Left lung (tissue), 10 donors: ENCODE measurements around the gene GSTP1. TPM values are rescaled to one million over a fixed set of nuclear protein-coding genes. Genes with fewer than 3 reads are reported as not detected.

Source experiments
- ATAC-seq: fragments of 200-7000 bp; cut with Tn5 transposase; one replicate; pipeline ENCODE4 v1.9.1; 2020; ENCODE audit warnings: moderate library complexity
- DNase-seq, 4 donors: peaks; one replicate each; pipeline ENCODE4 v3.0.0-alpha.2; 2013 to 2020
- H3K27ac ChIP-seq, 2 donors: fragments of 200-600 bp; sonication (generic) in 1 of 2; one replicate each; pipeline versions ENCODE4 v1.5.0 to v1.8.0; 2020 to 2021
- H3K27me3 ChIP-seq, 2 donors: fragments of 200-600 bp; sonication (generic) in 1 of 2; one replicate each; pipeline versions ENCODE4 v1.5.0 to v1.8.0; 2020 to 2021
- H3K36me3 ChIP-seq, 2 donors: fragments of 200-600 bp; sonication (generic) in 1 of 2; one replicate each; pipeline versions ENCODE4 v1.5.0 to v1.8.0; 2020 to 2021
- H3K4me1 ChIP-seq, 2 donors: fragments of 200-600 bp; one replicate each; pipeline ENCODE4 v1.8.0; 2021
- H3K4me3 ChIP-seq, 2 donors: fragments of 200-600 bp; sonication (generic) in 1 of 2; one replicate each; pipeline versions ENCODE4 v1.5.0 to v1.8.0; 2020 to 2021; ENCODE audit warnings: mild to moderate bottlenecking in 1 of 2
- H3K9me3 ChIP-seq, 2 donors: fragments of 200-600 bp; sonication (generic) in 1 of 2; one replicate each; pipeline versions ENCODE4 v1.5.0 to v1.8.0; 2020 to 2021
- intact Hi-C, 2 donors: fragments of 100-400 bp; cut with DNase I; formaldehyde crosslinking; loops; one replicate each; pipeline versions ENCODE4 v1.11.2 to v1.14.2; 2022
- polyA plus RNA-seq, 6 donors: library from polyadenylated mRNA; unstranded; fragments of 120-200 nt; gene quantifications; one replicate each; pipeline ENCODE4 v1.2.1, GENCODE V29; 2013; ENCODE audit not compliant: insufficient read length in 6 of 6
- total RNA-seq, 2 donors: library from RNA; stranded (reverse); fragmentation: NEBNext Ultra II Directional; extraction: Animal tissue kit (Norgen Biotek cat#: 25700); gene quantifications; one replicate each; pipeline ENCODE4 v1.2.1, GENCODE V29; 2021
- TF ChIP-seq, protein P1 (sequence below), 2 donors: fragments of 200-600 bp; sonication (generic) in 1 of 2; IDR thresholded peaks; one replicate each; pipeline versions ENCODE4 v1.5.0 to v1.8.0; 2021; ENCODE audit warnings: antibody characterized with exemption in 2 of 2
- donor health status: DM: no; HTN: yes; CAD: no.
- donor health status: DM: no; HTN: no; CAD: no.

GSTP1 gene
- total and polyA plus RNA-seq, 8 donors, result 651 to 1,058 (median 749) TPM

DNA sequence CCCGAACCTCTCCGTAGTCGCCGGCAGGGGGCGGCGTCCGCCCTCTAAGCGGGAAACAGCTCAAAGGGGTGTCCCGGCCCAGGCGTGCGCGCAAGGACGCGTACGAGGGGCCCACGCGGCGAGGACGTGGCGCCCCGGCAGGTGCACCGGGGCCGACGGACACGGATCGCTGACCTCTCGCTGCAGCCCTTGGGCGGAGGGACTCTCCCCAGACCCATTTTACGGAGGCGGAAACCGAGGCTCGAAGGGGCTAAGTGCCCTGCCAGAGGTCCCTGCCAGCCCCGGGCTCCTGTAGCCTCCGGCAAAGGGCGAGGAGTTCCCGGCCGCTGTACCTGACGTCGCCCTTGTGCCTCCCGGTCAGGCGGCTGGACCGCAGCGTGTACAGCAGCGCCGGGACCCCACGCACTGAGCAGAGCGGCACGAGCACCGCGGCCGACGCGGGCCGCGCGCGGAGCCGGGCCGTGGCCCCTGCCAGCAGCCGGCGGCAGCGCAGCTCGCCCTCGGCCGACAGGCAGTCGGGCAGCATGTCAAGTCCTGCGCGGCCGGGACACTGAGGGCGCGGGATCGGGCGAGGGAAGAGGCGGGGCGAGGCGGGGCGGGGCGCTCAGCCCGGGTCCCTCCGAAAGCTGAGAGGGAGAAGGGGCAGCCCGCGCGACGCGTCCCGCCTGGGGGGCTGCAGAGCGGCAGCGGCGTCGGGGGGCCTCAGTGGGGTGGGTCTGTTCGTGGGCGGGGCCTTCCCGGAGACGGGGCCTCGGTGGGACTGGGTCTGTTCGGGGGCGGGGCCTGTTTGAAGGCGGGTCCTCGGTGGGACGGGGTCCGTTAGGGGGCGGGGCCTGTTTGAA is 46.0 kb downstream of the GSTP1 start, which contains the start of gene NUDT8:
TSS of gene NUDT8 (minus strand) at position 552 of the 842 bp plus-strand sequence. CDS start at position 526, 26 bp downstream.
- no peaks in the 10 kb centered on the region for H3K9me3 ChIP-seq
- peaks cover 0 to 20% of the 10 kb centered on the region in 2 donors for H3K4me1 ChIP-seq
- DNase-seq (peak; percentile 51 to 97 (median 84)), ATAC-seq (peak; percentile 72)
- intact Hi-C loops, result no loop called here
- TF ChIP-seq, protein P1, sequence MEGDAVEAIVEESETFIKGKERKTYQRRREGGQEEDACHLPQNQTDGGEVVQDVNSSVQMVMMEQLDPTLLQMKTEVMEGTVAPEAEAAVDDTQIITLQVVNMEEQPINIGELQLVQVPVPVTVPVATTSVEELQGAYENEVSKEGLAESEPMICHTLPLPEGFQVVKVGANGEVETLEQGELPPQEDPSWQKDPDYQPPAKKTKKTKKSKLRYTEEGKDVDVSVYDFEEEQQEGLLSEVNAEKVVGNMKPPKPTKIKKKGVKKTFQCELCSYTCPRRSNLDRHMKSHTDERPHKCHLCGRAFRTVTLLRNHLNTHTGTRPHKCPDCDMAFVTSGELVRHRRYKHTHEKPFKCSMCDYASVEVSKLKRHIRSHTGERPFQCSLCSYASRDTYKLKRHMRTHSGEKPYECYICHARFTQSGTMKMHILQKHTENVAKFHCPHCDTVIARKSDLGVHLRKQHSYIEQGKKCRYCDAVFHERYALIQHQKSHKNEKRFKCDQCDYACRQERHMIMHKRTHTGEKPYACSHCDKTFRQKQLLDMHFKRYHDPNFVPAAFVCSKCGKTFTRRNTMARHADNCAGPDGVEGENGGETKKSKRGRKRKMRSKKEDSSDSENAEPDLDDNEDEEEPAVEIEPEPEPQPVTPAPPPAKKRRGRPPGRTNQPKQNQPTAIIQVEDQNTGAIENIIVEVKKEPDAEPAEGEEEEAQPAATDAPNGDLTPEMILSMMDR (IDR thresholded peaks at IDR 0.05), result peak; percentile 86 to 92
- peak within 1 kb of the TSS; percentile 56 to 57 for H3K4me3 ChIP-seq
- H3K36me3 ChIP-seq, result no peaks in the 10 kb centered on the region
- H3K27me3 ChIP-seq, result peaks cover 0 to 6% of the 10 kb centered on the region in 2 donors
- H3K27ac ChIP-seq, result peak within 1 kb of the TSS; percentile 83 to 89

DNA sequence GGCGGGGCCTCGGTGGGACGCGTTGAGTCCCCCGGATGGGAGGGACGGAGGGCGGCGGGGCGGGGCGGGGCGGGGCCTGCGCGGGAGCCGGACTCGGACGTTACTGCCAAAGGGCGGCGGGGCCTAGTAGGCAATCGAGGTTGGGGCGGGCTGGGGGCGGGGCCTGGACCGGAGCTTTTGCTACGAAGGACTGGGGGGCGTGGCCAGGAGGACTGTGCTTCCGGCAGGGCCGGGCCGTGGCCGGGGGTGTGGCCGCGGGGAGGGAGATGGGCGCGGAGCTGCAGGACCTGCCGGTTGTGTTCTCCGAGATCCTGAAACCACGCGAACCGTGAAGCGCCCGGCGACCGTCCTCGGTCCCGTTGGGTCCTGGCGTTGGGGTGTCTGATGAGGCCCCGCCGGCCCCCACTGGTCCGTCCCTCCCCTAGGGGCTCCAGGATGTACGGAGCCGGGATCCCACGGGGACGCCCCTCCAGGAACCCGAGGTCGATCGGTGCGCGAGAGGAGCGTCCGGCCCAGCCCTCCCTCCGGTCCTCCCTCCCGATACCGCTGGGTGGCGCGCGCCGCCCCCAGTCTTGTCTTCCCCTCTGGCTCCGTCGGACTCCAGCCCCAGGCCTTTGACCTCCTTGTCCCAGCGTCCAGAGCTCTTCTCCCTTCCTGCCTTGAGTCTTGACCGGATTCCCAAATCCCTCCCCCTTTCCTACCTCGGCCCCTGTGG is 46.8 kb downstream of the GSTP1 start:
- Histone ChIP-seq H3K4me1 (peaks cover 0 to 20% of the 10 kb centered on the region in 2 donors), H3K36me3 (no peaks in the 10 kb centered on the region), H3K27ac (peak overlapping the region; percentile 78 to 89), H3K4me3 (peak overlapping the region; percentile 56 to 57), H3K9me3 (no peaks in the 10 kb centered on the region), H3K27me3 (peaks cover 0 to 9% of the 10 kb centered on the region in 2 donors)
- DNase-seq (peak; percentile 96 to 100 (median 99)), ATAC-seq (peak; percentile 91)
- TF ChIP-seq, protein P1 (IDR thresholded peaks at IDR 0.05), result peak; percentile 62 to 64
- intact Hi-C loops, result no loop called here

DNA sequence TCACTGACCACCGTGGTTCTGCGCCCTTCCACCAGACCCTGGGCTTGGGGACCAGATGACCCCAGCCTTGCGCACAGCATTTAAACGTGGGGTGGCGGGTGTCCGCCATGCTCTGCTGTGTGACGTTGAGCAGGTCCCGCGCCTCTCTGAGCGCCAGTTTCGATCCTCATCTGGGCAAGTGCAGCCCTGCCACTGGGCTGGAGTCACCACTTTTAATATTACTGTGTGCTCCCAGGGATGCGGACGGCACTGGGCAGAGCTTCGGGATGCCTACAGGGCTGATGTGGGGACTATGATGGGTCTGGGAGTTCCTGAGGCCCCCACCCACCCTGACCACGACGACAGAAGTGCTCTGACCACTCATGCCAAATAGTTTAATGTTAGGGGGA is 47.3 kb downstream of the GSTP1 start:
- DNase-seq, result peak in 1 of 4 donors; percentile 80
- Histone ChIP-seq H3K4me1 (peaks cover 0 to 20% of the 10 kb centered on the region in 2 donors), H3K27me3 (peaks cover 0 to 9% of the 10 kb centered on the region in 2 donors), H3K4me3 (peak overlapping the region; percentile 56 to 57), H3K36me3 (no peaks in the 10 kb centered on the region), H3K9me3 (no peaks in the 10 kb centered on the region), H3K27ac (peak overlapping the region; percentile 78 to 89)
- TF ChIP-seq, protein P1 (IDR thresholded peaks at IDR 0.05), result no peak
- ATAC-seq, result no peak
- intact Hi-C loops, result no loop called here

DNA sequence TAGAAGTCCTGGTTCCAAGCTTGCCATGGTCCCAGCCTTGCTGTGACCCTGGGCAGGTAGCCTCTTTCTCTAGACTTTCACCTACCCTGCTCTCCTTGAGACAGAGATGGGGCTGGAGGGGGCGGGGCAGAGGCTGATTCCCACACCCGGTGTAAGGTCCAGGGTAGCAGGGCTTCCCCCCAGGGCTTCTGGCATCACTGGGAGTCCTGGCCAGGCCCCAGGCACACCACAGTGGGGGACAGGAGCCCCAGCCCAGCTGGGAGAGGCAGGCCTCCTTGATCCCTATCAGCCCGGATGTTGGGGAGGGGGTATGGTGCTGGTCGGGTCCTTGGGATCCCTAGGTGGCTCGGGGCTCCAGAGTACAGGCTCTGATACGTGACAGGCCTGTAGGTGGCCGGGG is 47.8 kb downstream of the GSTP1 start:
- Histone ChIP-seq H3K4me3 (no peak overlapping the region), H3K4me1 (peaks cover 0 to 20% of the 10 kb centered on the region in 2 donors), H3K27ac (no peak overlapping the region), H3K27me3 (peaks cover 0 to 9% of the 10 kb centered on the region in 2 donors), H3K36me3 (no peaks in the 10 kb centered on the region), H3K9me3 (no peaks in the 10 kb centered on the region)
- DNase-seq (peak in 2 of 4 donors; percentile 32 to 76), ATAC-seq (no peak)
- intact Hi-C loops, result no loop called here
- TF ChIP-seq, protein P1 (IDR thresholded peaks at IDR 0.05), result no peak

DNA sequence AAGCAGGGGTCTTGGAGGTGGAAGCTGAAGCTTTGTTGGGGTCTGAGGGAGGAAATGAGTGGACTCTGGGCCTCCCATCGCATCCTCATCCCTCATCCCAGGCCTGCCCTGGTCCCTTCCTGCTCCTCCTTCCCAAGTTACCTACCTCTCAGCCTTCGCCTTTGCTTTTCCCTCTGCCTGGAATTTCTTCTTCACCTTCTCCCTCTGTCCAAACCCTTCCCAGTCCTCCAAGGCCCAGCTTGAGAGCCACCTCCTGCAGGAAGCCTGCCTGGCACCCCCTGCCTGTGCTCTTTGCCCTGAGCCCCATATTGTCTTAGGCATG is 48.2 kb downstream of the GSTP1 start:
- H3K4me1 ChIP-seq, result peaks cover 0 to 20% of the 10 kb centered on the region in 2 donors
- intact Hi-C loops, result no loop called here
- TF ChIP-seq, protein P1 (IDR thresholded peaks at IDR 0.05), result no peak
- H3K36me3 ChIP-seq, result no peaks in the 10 kb centered on the region
- ATAC-seq (no peak), DNase-seq (no peak)
- H3K4me3 ChIP-seq, result no peak overlapping the region
- H3K27me3 ChIP-seq, result peaks cover 0 to 9% of the 10 kb centered on the region in 2 donors
- no peak overlapping the region for H3K27ac ChIP-seq
- no peaks in the 10 kb centered on the region for H3K9me3 ChIP-seq
